Stimulated activated CD4-positive, alpha-beta T cell treated with anti-CD3 and anti-CD28 coated beads, TNF-alpha, amount 100 ng/mL, for 48 hours (primary cell): ENCODE results near the gene ANKRD10.

Experiments
- DNase-seq, 3 donors: peaks; one replicate each; pipeline ENCODE4 v3.0.0-alpha.2; 2020; ENCODE audit warnings: low read depth in 3 of 3

ANKRD10 gene

GRCh38 chr13:110944968-110945927 lies 30.4 kb upstream of the ANKRD10 start:
- no peak for DNase-seq

GRCh38 chr13:110944121-110944967 lies 29.5 kb upstream of the ANKRD10 start:
- DNase-seq = peak in 2 of 3 donors; percentile 24 to 34

GRCh38 chr13:110942248-110942981 lies 27.5 kb upstream of the ANKRD10 start:
- peak in 1 of 3 donors; percentile 31 for DNase-seq

GRCh38 chr13:110938662-110939421 lies 24.0 kb upstream of the ANKRD10 start:
- no peak for DNase-seq

GRCh38 chr13:110937511-110938285 lies 22.8 kb upstream of the ANKRD10 start:
- DNase-seq = no peak

- no peak for DNase-seq
These were observed 21.6 kb upstream of the ANKRD10 start for GRCh38 chr13:110936519-110936918.

- no peak for DNase-seq
These were observed 17.7 kb upstream of the ANKRD10 start for GRCh38 chr13:110932588-110932987.

GRCh38 chr13:110929104-110929777 lies 14.4 kb upstream of the ANKRD10 start:
- DNase-seq = no peak

GRCh38 chr13:110925023-110925612 lies 10.2 kb upstream of the ANKRD10 start:
- DNase-seq = no peak

GRCh38 chr13:110924639-110924934 lies 9.7 kb upstream of the ANKRD10 start:
- no peak for DNase-seq

- DNase-seq = no peak
These were observed 9.1 kb upstream of the ANKRD10 start for GRCh38 chr13:110923777-110924638.

- no peak for DNase-seq
These were observed 8.2 kb upstream of the ANKRD10 start for GRCh38 chr13:110923086-110923485.

- no peak for DNase-seq
These were observed 7.6 kb upstream of the ANKRD10 start for GRCh38 chr13:110922506-110922905.

- no peak for DNase-seq
These were observed 6.8 kb upstream of the ANKRD10 start for GRCh38 chr13:110921695-110922094.

GRCh38 chr13:110921209-110921608 lies 6.3 kb upstream of the ANKRD10 start:
- no peak for DNase-seq

- DNase-seq = no peak
These were observed 5.2 kb upstream of the ANKRD10 start for GRCh38 chr13:110920038-110920437.

GRCh38 chr13:110916301-110917142 lies 1.7 kb upstream of the ANKRD10 start:
- no peak for DNase-seq

- no peak for DNase-seq
These were observed 971 bp upstream of the ANKRD10 start for GRCh38 chr13:110915874-110916206.
